ENCODE results near the gene SLC17A9.

Gene SLC17A9

DNA sequence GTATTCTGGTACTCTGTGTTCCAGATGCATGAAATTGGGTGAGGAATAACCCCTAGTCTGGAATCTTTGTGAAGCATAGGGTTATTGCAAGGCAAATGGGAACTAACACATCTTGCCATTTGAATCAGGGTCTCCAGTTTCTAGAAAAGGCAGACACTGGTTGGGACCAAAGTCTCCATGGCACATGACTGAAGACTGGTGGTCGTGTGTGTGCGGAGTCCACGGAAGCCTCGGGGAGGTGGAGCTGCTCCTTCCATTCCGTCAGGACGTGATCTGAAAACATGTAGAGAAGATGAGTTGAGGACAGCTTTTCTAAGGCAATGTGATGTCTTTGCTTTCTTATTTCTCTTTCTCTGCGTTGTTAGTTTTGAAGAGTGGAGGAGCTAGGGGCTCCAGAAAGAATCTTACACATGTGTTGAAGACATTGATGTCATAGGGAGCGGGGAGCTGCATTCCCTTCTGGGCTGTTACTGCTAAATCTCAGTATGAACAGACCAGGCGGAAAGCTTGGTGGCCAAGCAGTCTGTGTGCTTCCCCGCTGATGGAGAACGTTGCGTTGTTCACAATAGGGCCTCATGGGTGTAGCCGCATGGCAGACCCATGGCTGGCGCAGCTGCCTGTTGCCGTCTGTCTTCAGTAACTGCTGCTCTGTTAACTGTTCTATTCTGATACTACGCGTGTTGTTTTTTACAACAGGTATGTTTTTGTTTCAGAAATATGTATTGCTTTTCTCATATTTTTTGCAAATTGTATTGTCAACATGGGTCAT lies 4.8 kb upstream of the SLC17A9 start:
- no peak for DNase-seq
- peaks cover 72% of the 10 kb centered on the region for H3K36me3 ChIP-seq
- TF ChIP-seq, protein P1, sequence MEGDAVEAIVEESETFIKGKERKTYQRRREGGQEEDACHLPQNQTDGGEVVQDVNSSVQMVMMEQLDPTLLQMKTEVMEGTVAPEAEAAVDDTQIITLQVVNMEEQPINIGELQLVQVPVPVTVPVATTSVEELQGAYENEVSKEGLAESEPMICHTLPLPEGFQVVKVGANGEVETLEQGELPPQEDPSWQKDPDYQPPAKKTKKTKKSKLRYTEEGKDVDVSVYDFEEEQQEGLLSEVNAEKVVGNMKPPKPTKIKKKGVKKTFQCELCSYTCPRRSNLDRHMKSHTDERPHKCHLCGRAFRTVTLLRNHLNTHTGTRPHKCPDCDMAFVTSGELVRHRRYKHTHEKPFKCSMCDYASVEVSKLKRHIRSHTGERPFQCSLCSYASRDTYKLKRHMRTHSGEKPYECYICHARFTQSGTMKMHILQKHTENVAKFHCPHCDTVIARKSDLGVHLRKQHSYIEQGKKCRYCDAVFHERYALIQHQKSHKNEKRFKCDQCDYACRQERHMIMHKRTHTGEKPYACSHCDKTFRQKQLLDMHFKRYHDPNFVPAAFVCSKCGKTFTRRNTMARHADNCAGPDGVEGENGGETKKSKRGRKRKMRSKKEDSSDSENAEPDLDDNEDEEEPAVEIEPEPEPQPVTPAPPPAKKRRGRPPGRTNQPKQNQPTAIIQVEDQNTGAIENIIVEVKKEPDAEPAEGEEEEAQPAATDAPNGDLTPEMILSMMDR (IDR thresholded peaks at IDR 0.05; ENCODE audit: low read depth, low read length) = no peak
- H3K4me1 ChIP-seq = peaks cover 11% of the 10 kb centered on the region
- H3K4me3 ChIP-seq (ENCODE audit: low read depth, low read length) = no peak overlapping the region
- H3K9me3 ChIP-seq = no peaks in the 10 kb centered on the region
- no peaks in the 10 kb centered on the region for H3K27me3 ChIP-seq

GRCh38 chr20:62949153-62949821 lies 3.2 kb upstream of the SLC17A9 start:
- TF ChIP-seq, protein P1 (IDR thresholded peaks at IDR 0.05; ENCODE audit: low read depth, low read length) = no peak
- H3K9me3 ChIP-seq = no peaks in the 10 kb centered on the region
- H3K4me3 ChIP-seq (ENCODE audit: low read depth, low read length) = no peak overlapping the region
- peaks cover 19% of the 10 kb centered on the region for H3K4me1 ChIP-seq
- H3K36me3 ChIP-seq = peaks cover 56% of the 10 kb centered on the region
- no peaks in the 10 kb centered on the region for H3K27me3 ChIP-seq
- no peak for DNase-seq

GRCh38 chr20:62949962-62950361 lies 2.5 kb upstream of the SLC17A9 start:
- Histone ChIP-seq H3K36me3 (peaks cover 50% of the 10 kb centered on the region), H3K27me3 (no peaks in the 10 kb centered on the region), H3K4me1 (peaks cover 25% of the 10 kb centered on the region), H3K4me3 (ENCODE audit: low read depth, low read length) (no peak overlapping the region), H3K9me3 (no peaks in the 10 kb centered on the region)
- TF ChIP-seq, protein P1 (IDR thresholded peaks at IDR 0.05; ENCODE audit: low read depth, low read length) = no peak
- no peak for DNase-seq

- Histone ChIP-seq H3K9me3 (no peaks in the 10 kb centered on the region), H3K36me3 (peaks cover 43% of the 10 kb centered on the region), H3K4me1 (peaks cover 25% of the 10 kb centered on the region), H3K27me3 (no peaks in the 10 kb centered on the region), H3K4me3 (ENCODE audit: low read depth, low read length) (no peak overlapping the region)
- TF ChIP-seq, protein P1 (IDR thresholded peaks at IDR 0.05; ENCODE audit: low read depth, low read length) = no peak
- DNase-seq = no peak
These were observed 1.8 kb upstream of the SLC17A9 start for GRCh38 chr20:62950741-62951140.

GRCh38 chr20:62951143-62951895 lies 1.2 kb upstream of the SLC17A9 start:
- H3K4me3 ChIP-seq (ENCODE audit: low read depth, low read length) = no peak overlapping the region
- H3K9me3 ChIP-seq = no peaks in the 10 kb centered on the region
- peaks cover 27% of the 10 kb centered on the region for H3K4me1 ChIP-seq
- TF ChIP-seq, protein P1 (IDR thresholded peaks at IDR 0.05; ENCODE audit: low read depth, low read length) = no peak
- no peaks in the 10 kb centered on the region for H3K27me3 ChIP-seq
- DNase-seq = no peak
- peaks cover 37% of the 10 kb centered on the region for H3K36me3 ChIP-seq

Measured in BE2C (cell line).